ENCODE measurements around the gene STEAP1B.

DNA sequence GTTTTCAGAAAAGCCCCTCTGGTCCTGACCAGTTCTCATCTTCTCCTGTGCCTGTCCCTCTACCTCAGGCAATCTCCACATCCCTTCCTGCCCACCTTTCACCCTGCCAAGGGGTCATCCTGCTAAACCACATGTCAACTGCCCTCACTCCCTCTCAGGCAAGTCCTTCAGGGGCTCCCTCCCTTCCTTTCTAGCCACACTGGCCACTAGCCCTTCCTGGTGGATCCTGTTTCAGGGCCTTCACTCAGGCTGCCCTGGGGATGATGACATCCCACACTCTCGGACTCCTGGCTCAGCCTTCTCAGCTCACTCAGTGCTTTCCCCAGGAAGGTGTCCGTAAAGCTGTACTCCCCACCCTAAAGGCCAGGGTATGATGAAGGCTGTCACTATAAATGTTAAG lies 13.4 kb downstream of the STEAP1B start:
- TF ChIP-seq, protein P1, sequence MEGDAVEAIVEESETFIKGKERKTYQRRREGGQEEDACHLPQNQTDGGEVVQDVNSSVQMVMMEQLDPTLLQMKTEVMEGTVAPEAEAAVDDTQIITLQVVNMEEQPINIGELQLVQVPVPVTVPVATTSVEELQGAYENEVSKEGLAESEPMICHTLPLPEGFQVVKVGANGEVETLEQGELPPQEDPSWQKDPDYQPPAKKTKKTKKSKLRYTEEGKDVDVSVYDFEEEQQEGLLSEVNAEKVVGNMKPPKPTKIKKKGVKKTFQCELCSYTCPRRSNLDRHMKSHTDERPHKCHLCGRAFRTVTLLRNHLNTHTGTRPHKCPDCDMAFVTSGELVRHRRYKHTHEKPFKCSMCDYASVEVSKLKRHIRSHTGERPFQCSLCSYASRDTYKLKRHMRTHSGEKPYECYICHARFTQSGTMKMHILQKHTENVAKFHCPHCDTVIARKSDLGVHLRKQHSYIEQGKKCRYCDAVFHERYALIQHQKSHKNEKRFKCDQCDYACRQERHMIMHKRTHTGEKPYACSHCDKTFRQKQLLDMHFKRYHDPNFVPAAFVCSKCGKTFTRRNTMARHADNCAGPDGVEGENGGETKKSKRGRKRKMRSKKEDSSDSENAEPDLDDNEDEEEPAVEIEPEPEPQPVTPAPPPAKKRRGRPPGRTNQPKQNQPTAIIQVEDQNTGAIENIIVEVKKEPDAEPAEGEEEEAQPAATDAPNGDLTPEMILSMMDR (IDR thresholded peaks at IDR 0.05) = no peak
- TF ChIP-seq, protein P2, sequence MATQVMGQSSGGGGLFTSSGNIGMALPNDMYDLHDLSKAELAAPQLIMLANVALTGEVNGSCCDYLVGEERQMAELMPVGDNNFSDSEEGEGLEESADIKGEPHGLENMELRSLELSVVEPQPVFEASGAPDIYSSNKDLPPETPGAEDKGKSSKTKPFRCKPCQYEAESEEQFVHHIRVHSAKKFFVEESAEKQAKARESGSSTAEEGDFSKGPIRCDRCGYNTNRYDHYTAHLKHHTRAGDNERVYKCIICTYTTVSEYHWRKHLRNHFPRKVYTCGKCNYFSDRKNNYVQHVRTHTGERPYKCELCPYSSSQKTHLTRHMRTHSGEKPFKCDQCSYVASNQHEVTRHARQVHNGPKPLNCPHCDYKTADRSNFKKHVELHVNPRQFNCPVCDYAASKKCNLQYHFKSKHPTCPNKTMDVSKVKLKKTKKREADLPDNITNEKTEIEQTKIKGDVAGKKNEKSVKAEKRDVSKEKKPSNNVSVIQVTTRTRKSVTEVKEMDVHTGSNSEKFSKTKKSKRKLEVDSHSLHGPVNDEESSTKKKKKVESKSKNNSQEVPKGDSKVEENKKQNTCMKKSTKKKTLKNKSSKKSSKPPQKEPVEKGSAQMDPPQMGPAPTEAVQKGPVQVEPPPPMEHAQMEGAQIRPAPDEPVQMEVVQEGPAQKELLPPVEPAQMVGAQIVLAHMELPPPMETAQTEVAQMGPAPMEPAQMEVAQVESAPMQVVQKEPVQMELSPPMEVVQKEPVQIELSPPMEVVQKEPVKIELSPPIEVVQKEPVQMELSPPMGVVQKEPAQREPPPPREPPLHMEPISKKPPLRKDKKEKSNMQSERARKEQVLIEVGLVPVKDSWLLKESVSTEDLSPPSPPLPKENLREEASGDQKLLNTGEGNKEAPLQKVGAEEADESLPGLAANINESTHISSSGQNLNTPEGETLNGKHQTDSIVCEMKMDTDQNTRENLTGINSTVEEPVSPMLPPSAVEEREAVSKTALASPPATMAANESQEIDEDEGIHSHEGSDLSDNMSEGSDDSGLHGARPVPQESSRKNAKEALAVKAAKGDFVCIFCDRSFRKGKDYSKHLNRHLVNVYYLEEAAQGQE (IDR thresholded peaks at IDR 0.05; ENCODE audit: low read depth, low read length) = no peak
- TF ChIP-seq RXRA (IDR thresholded peaks at IDR 0.05; ENCODE audit: borderline replicate concordance, low read depth) (no peak), GATA2 (CRISPR knock-in tag; IDR thresholded peaks at IDR 0.05) (no peak), RAD21 (IDR thresholded peaks at IDR 0.05; ENCODE audit: low read length) (no peak), MAX (IDR thresholded peaks at IDR 0.05; ENCODE audit: low read depth) (no peak), EZH2phosphoT487 (IDR thresholded peaks at IDR 0.05; ENCODE audit: borderline replicate concordance, low read depth) (no peak)
